Lower leg skin (tissue), 4 donors: ENCODE measurements around the gene VSTM2L. TPM values are rescaled to one million over a fixed set of nuclear protein-coding genes. Genes with fewer than 3 reads are reported as not detected.
A peak's percentile ranks its signal among the peaks of the same experiment; 100 is the strongest.
"Not testable (repeated sequence)": the region's sequence is repeated elsewhere in the genome, so short reads cannot be mapped to it uniquely, and the experiment has no call there.

ENCODE experiments used
- DNase-seq, 2 donors: peaks; one replicate each; pipeline ENCODE4 v3.0.0-alpha.2; 2019; ENCODE audit warnings: low spot score in 2 of 2
- H3K4me3 ChIP-seq: fragments of 200-600 bp; sonication (generic); 2 replicates; pipeline ENCODE4 v1.5.1; 2017; ENCODE audit warnings: mild to moderate bottlenecking, low read depth; ENCODE audit not compliant: poor library complexity, severe bottlenecking
- POLR2A ChIP-seq, 2 donors: fragments of 450-650 bp; IDR thresholded peaks; one replicate each; pipeline ENCODE4 v1.6.1; 2016 to 2017; ENCODE audit warnings: antibody characterized with exemption in 2 of 2, mild to moderate bottlenecking in 1 of 2, moderate library complexity in 1 of 2
- WGBS, 2 donors: methylation state at CpG; one replicate each; pipeline ENCODE4 v1.1.5; 2018; 5-methylcytosine and 5-hydroxymethylcytosine counted together
- intact Hi-C: fragments of 100-400 bp; cut with DNase I; formaldehyde crosslinking; loops from one replicate; pipeline ENCODE4 v1.15.0; 2023; ENCODE audit warnings: low total_unique reads
- total RNA-seq, 4 donors: library from RNA; depleted of rRNA; stranded (reverse); fragments of >200 nt; gene quantifications; one replicate each; pipeline ENCODE4 v1.1.0, GENCODE V29; 2016
- TF ChIP-seq, protein P1 (sequence below), 3 donors: fragments of 450-650 bp; IDR thresholded peaks; one replicate each; pipeline ENCODE4 v1.5.1; 2016; ENCODE audit warnings: antibody characterized with exemption in 3 of 3, mild to moderate bottlenecking in 3 of 3, moderate library complexity in 2 of 3

Gene VSTM2L
- total RNA-seq, 4 donors from 2014 or later: 0.64 to 15.9 (median 3.9) TPM

DNA sequence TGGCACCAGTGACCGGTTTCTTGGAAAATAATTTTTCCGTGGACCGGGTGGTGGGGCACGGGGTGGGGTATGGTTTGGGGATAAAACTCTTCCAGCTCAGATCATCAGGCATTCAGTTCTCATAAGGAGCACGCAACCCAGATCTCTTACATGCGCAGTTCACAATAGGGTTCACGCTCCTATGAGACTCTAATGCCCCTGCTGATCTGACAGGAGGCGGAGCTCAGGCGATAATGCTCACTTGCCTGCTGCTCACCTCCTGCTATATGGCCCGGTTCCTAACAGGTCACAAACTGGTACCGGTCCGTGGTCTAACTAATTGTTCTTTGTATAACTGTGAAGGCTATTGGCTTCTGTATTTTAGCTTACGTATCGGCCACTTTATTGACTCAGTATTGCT is 51.7 kb downstream of the VSTM2L start:
- peak in 1 of 2 donors; percentile 42 for DNase-seq
- WGBS, 2 donors: 77 to 83% methylated on average over 14 of the region's 14 CpGs

DNA sequence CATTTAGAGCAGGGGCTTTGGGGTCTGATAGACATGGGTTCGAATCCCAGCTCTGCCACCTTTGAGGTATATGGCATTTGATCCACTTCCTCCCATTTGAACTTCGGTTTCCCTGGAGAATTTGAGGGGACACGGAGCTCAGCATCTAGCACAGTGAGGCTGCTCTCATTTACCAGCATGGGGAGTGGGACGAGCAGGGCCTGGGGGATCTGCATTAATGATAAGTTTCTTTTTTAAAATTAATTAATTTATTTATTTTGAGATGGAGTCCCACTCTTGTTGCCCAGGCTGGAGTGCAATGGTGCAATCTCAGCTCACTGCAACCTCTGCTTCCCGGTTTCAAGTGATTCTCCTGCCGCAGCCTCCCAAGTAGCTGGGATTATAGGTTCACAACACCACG is 52.6 kb downstream of the VSTM2L start:
- DNase-seq: peak in 1 of 2 donors; percentile 53
- TF ChIP-seq, protein P1, sequence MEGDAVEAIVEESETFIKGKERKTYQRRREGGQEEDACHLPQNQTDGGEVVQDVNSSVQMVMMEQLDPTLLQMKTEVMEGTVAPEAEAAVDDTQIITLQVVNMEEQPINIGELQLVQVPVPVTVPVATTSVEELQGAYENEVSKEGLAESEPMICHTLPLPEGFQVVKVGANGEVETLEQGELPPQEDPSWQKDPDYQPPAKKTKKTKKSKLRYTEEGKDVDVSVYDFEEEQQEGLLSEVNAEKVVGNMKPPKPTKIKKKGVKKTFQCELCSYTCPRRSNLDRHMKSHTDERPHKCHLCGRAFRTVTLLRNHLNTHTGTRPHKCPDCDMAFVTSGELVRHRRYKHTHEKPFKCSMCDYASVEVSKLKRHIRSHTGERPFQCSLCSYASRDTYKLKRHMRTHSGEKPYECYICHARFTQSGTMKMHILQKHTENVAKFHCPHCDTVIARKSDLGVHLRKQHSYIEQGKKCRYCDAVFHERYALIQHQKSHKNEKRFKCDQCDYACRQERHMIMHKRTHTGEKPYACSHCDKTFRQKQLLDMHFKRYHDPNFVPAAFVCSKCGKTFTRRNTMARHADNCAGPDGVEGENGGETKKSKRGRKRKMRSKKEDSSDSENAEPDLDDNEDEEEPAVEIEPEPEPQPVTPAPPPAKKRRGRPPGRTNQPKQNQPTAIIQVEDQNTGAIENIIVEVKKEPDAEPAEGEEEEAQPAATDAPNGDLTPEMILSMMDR (IDR thresholded peaks at IDR 0.05): no peak
- TF ChIP-seq POLR2A (IDR thresholded peaks at IDR 0.05): no peak
- 87 to 91% methylated on average over 7 of the region's 7 CpGs for WGBS, 2 donors

More for the DNA sequence above, 51.7 kb downstream of the VSTM2L start:
- TF ChIP-seq, protein P1 (IDR thresholded peaks at IDR 0.05): no peak
- no peak for TF ChIP-seq POLR2A (IDR thresholded peaks at IDR 0.05)
- H3K4me3 ChIP-seq: no peak overlapping the region
- intact Hi-C loops: no loop called here

DNA sequence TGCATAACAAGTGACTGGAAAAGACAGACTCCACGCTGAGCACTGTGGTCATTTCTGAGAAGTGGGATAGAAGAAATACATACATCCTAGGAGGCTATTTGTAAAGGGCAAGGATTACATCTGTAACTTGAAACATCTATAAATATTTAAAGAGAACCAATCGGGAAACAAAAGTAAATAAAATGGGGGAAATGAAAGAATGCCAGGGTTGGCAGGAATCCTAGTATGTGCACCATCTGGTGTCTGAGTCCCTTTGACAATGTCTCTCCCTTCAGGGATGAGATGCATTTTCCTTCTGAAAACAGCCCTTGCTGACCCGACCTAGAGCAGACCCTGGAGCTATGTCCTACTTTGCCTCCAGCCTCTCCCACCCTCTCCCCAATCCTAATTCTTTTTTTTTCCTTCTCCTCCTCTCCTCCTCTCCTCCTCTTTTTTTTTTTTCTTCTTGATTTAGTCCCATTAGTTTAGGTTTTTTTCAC is 53.2 kb downstream of the VSTM2L start:
- peak in 1 of 2 donors; percentile 1 for DNase-seq
- intact Hi-C loops: no loop called here
- H3K4me3 ChIP-seq: no peak overlapping the region
- 31 to 42% methylated on average over 3 of the region's 3 CpGs for WGBS, 2 donors
- no peak for TF ChIP-seq POLR2A (IDR thresholded peaks at IDR 0.05)
- TF ChIP-seq, protein P1 (IDR thresholded peaks at IDR 0.05): no peak

More for the DNA sequence above, 52.6 kb downstream of the VSTM2L start:
- H3K4me3 ChIP-seq: no peak overlapping the region
- intact Hi-C loops: no loop called here

DNA sequence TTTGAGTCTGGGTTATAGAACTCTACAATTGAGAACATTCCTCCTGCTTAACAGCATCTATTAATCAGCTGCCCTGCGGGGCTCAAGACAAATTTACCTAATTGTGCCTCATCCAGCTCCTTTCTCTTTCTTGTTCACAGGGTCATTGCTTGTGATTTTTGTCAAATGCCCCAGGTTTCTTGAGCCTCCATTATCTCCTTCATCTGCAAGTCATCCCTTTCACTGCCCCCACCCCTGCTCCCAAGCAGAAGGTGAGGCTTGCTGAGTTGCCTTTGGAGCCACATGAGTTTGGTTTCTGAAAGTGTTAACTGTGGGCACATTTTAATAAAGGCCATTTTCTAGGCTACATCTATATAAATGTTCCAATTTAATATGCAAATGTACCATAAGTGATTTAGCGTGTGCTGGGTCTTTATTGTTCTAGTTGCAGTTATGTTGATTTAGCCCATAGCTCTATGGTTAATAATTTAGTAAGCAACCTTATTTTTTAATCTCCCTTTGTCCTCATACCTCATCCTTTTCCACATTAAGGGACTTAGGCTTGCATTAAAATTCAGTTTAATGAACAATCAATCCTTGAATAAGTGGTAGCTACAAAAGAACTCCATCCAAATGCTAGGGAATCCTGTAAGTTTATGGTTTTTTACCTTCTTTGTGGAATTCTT is 56.1 kb downstream of the VSTM2L start:
- no peak for TF ChIP-seq POLR2A (IDR thresholded peaks at IDR 0.05)
- TF ChIP-seq, protein P1 (IDR thresholded peaks at IDR 0.05): no peak
- no peak overlapping the region for H3K4me3 ChIP-seq
- intact Hi-C loops: no loop called here
- peak in 1 of 2 donors; percentile 23 for DNase-seq
- 67 to 73% methylated on average over 2 of the region's 2 CpGs for WGBS, 2 donors

DNA sequence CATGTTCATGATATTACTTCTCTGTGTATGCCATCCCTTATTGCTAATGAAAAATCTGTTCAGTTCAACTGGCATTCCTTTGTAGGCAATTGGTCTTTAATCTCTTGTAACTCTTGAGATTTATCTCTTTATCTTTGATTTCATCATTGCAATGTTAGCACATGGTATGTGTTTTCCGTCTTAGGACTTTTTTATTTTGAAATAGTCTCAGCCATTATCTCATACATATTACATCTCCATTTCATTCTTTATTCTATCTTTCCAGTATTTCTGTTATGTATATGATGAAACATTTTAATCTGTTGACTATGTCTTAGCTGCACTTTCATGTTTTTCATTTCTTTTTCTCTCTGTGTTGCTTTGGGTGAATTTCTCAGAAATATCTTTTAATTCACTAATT is 58.1 kb downstream of the VSTM2L start:
- DNase-seq: no peak
- 43 to 50% methylated on average over 1 of the region's 1 CpG for WGBS, 2 donors
- H3K4me3 ChIP-seq: no peak overlapping the region
- no peak for TF ChIP-seq POLR2A (IDR thresholded peaks at IDR 0.05)
- TF ChIP-seq, protein P1 (IDR thresholded peaks at IDR 0.05): no peak
- intact Hi-C loops: no loop called here

DNA sequence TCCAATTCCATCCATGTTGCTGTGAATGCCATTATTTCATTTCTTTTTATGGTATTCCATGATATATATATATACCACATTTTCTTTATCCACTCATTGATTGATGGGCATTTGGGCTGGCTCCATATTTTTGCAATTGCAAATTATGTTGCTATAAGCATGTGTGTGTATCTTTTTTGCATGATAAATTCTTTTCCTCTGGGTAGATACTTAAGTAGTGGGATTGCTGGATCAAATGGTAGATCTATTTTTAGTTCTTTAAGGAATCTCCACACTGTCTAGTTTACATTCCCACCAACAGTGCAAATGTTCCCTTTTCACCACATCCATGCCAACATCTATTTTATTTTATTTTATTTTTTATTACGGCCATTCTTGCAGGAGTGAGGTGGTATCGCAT is 60.6 kb downstream of the VSTM2L start:
- intact Hi-C loops, DNase-seq, H3K4me3 ChIP-seq: not testable (repeated sequence)
- 96 to 98% methylated on average over 2 of the region's 2 CpGs for WGBS, 2 donors
